HepG2 (cell line): Measurements from ENCODE around the gene GPR6. TPM values are rescaled to one million over a fixed set of nuclear protein-coding genes. Genes with fewer than 3 reads are reported as not detected.

ENCODE experiments used
- ATAC-seq: fragments of 200-7000 bp; cut with Tn5 transposase; 3 replicates; pipeline ENCODE4 v1.9.1; 2020; ENCODE audit warnings: mild to moderate bottlenecking, moderate library complexity
- BruUV-seq: library from RNA; stranded (reverse); fragments of 400-500 nt; replicated peaks from 2 replicates; lab custom pipeline; 2021; lab: Mats Ljungman, UMichigan
- CTCF ChIA-PET: fragments of 300-600 bp; formaldehyde crosslinking; extraction: SDS; loops from one replicate; lab custom pipeline; 2021; ENCODE audit warnings: low total read pairs, inconsistent platforms, low intra/inter-chr PET ratio; lab: Yijun Ruan, JAX
- POLR2A ChIA-PET: fragments of 350-600 bp; sonication (Branson Sonifier 250); formaldehyde crosslinking; loops from one replicate; lab custom pipeline; 2020; ENCODE audit warnings: antibody characterized with exemption, inconsistent platforms; lab: Yijun Ruan, JAX
- DNase-seq: peaks from one replicate; pipeline ENCODE4 v3.0.0-alpha.2; 2015; ENCODE audit warnings: low spot score
- FAIRE-seq: peaks from 3 replicates; lab custom pipeline; 2011; peaks lifted over from hg19 to GRCh38; lab: Jason Lieb, UNC
- H2AFZ ChIP-seq: one replicate; pipeline ENCODE4 v1.6.1; 2011; ENCODE audit warnings: low read length, inconsistent platforms
- H3K27ac ChIP-seq: fragments of 300-600 bp; 3 replicates; pipeline ENCODE4 v1.8.0; 2011; ENCODE audit warnings: mixed run types, mild to moderate bottlenecking, mixed read lengths, low read length, inconsistent platforms; ENCODE audit not compliant: insufficient read depth; ENCODE audit errors: extremely low read length
- H3K27me3 ChIP-seq, 2 experiments: fragments of 200-600 bp in 1 of 2; 2 replicates in 1 of 2; 3 replicates in 1 of 2; pipeline versions ENCODE4 v1.6.0 to v1.8.0; 2011; ENCODE audit warnings: low read length in 2 of 2, mild to moderate bottlenecking in 2 of 2, moderate library complexity in 2 of 2, inconsistent platforms in 1 of 2; ENCODE audit not compliant: insufficient read depth in 2 of 2, control insufficient read depth in 1 of 2
- H3K36me3 ChIP-seq, 2 experiments: fragments of 200-600 bp in 1 of 2; replicated peaks in 1 of 2; 2 replicates in 1 of 2; 3 replicates in 1 of 2; pipeline versions ENCODE4 v1.5.1 to v1.8.0; 2011; ENCODE audit warnings: low read length in 2 of 2, inconsistent platforms in 1 of 2; ENCODE audit not compliant: insufficient read depth in 2 of 2, control insufficient read depth in 1 of 2
- H3K4me1 ChIP-seq: 2 replicates; pipeline ENCODE4 v1.5.1; 2012; ENCODE audit warnings: low read length, inconsistent platforms; ENCODE audit not compliant: insufficient read depth
- H3K4me2 ChIP-seq: 2 replicates; pipeline ENCODE4 v1.6.0; 2011; ENCODE audit warnings: low read depth, low read length, inconsistent platforms
- H3K4me3 ChIP-seq, 3 experiments: fragments of 200-600 bp in 1 of 3; sonication (generic), shearing (Covaris generic) in 1 of 3; replicated peaks in 1 of 3; 2 replicates each; pipeline ENCODE4 v1.5.1; 2011 to 2016; ENCODE audit warnings: low read length in 3 of 3, inconsistent platforms in 2 of 3, low read depth in 2 of 3, mild to moderate bottlenecking in 2 of 3, control low read depth in 1 of 3, mixed read lengths in 1 of 3; ENCODE audit not compliant: insufficient read depth in 1 of 3
- H3K79me2 ChIP-seq: one replicate; pipeline ENCODE4 v1.6.1; 2011; ENCODE audit warnings: low read length, inconsistent platforms; ENCODE audit not compliant: insufficient read depth
- H3K9ac ChIP-seq: 2 replicates; pipeline ENCODE4 v1.6.0; 2011; ENCODE audit warnings: mild to moderate bottlenecking, low read depth, low read length, inconsistent platforms; ENCODE audit not compliant: insufficient read depth
- H3K9me3 ChIP-seq: 2 replicates; pipeline ENCODE4 v1.5.1; 2012; ENCODE audit warnings: mild to moderate bottlenecking, low read length
- H4K20me1 ChIP-seq: 2 replicates; pipeline ENCODE4 v1.6.0; 2011; ENCODE audit warnings: inconsistent platforms, mild to moderate bottlenecking, low read length, moderate library complexity; ENCODE audit not compliant: insufficient read depth
- GATAD2A ChIP-seq: IDR thresholded peaks from 2 replicates; pipeline ENCODE4 v1.6.1; 2016
- GFI1 ChIP-seq: sonication (generic); formaldehyde crosslinking; IDR thresholded peaks from 2 replicates; pipeline ENCODE4 v1.5.0; 2020; ENCODE audit warnings: missing genetic modification reagents, mild to moderate bottlenecking, borderline replicate concordance
- KDM5B ChIP-seq: sonication (generic); formaldehyde crosslinking; IDR thresholded peaks from 2 replicates; pipeline ENCODE4 v1.4.0; 2020; ENCODE audit warnings: missing genetic modification reagents, mild to moderate bottlenecking, borderline replicate concordance
- MEF2D ChIP-seq: sonication (generic); formaldehyde crosslinking; IDR thresholded peaks from 2 replicates; pipeline ENCODE4 v1.5.1; 2020; ENCODE audit warnings: mild to moderate bottlenecking, missing genetic modification reagents
- PHF21A ChIP-seq: sonication (generic); formaldehyde crosslinking; IDR thresholded peaks from 2 replicates; pipeline ENCODE4 v1.5.0; 2020; ENCODE audit warnings: mild to moderate bottlenecking, missing genetic modification reagents
- RNF219 ChIP-seq: sonication (generic); formaldehyde crosslinking; IDR thresholded peaks from 2 replicates; pipeline ENCODE4 v1.5.0; 2020; ENCODE audit warnings: mild to moderate bottlenecking, missing genetic modification reagents
- TP53 ChIP-seq: sonication (generic); formaldehyde crosslinking; conservative IDR thresholded peaks from 2 replicates; pipeline ENCODE4 v1.4.0; 2020; ENCODE audit warnings: missing genetic modification reagents
- ZBTB42 ChIP-seq: sonication (generic); formaldehyde crosslinking; IDR thresholded peaks from 2 replicates; pipeline ENCODE4 v1.5.0; 2020; ENCODE audit warnings: mild to moderate bottlenecking, missing genetic modification reagents
- ZHX2 ChIP-seq, 2 experiments: sonication (generic) in 1 of 2; formaldehyde crosslinking in 1 of 2; IDR thresholded peaks; 2 replicates each; pipeline versions ENCODE4 v1.6.1 to v1.9.0; 2014 to 2022; ENCODE audit warnings: antibody characterized with exemption in 1 of 2, borderline replicate concordance in 1 of 2, inconsistent platforms in 1 of 2, low read depth in 1 of 2, missing genetic modification reagents in 1 of 2
- ZNF354B ChIP-seq: sonication (generic); formaldehyde crosslinking; IDR thresholded peaks from 2 replicates; pipeline ENCODE4 v1.8.0; 2022; ENCODE audit warnings: mild to moderate bottlenecking, missing genetic modification reagents
- ZNF501 ChIP-seq: sonication (generic); formaldehyde crosslinking; IDR thresholded peaks from 2 replicates; pipeline ENCODE4 v1.5.1; 2020; ENCODE audit warnings: mild to moderate bottlenecking, moderate library complexity, missing genetic modification reagents
- ZNF792 ChIP-seq: IDR thresholded peaks from 2 replicates; pipeline ENCODE4 v1.6.1; 2016
- WGBS: methylation state at CpG from one replicate; pipeline ENCODE4 v1.1.6; 2017; ENCODE audit warnings: low lambda C conversion rate; 5-methylcytosine and 5-hydroxymethylcytosine counted together
- in situ Hi-C: cut with HindIII; loops from 2 replicates; pipeline ENCODE4 v1.10.0; 2017; ENCODE audit warnings: low pct_unique_long_range_greater_than_20kb; ENCODE audit not compliant: extremely low pct_ligation_motif_present
- intact Hi-C: fragments of 100-400 bp; cut with micrococcal nuclease; formaldehyde crosslinking; loops from one replicate; pipeline ENCODE4 v1.10.0; 2022; ENCODE audit not compliant: unreplicated experiment
- polyA plus RNA-seq, 8 experiments: library from polyadenylated mRNA; depleted of rRNA in 3 of 8; stranded (reverse) in 7 of 8; unstranded in 1 of 8; fragments of >200 nt; fragmentation: Illumina TruSeq in 4 of 8; extraction: Trizol in 4 of 8; gene quantifications; 2 replicates each; pipeline versions ENCODE4 v1.2.1 to v1.2.3, GENCODE V29; 2011 to 2016; ENCODE audit warnings: low read depth in 4 of 8, missing spikeins in 1 of 8, mixed read lengths in 1 of 8; ENCODE audit not compliant: insufficient read depth in 1 of 8
- total RNA-seq, 5 experiments: library from RNA; depleted of rRNA; stranded (reverse); fragments of >200 nt; fragmentation: Illumina TruSeq; extraction: Trizol; gene quantifications; 2 replicates each; pipeline ENCODE4 v1.2.3, GENCODE V29; 2016; ENCODE audit warnings: low read depth in 1 of 5
- TF ChIP-seq, protein P1 (sequence below): conservative IDR thresholded peaks from 2 replicates; pipeline ENCODE4 v1.6.1; 2018; ENCODE audit warnings: missing genetic modification reagents
- TF ChIP-seq, protein P2 (sequence below), 2 experiments: sonication (generic) in 1 of 2; formaldehyde crosslinking in 1 of 2; IDR thresholded peaks; 2 replicates each; pipeline versions ENCODE4 v1.4.0 to v1.6.1; 2018 to 2020; ENCODE audit warnings: missing genetic modification reagents in 2 of 2, borderline replicate concordance in 1 of 2, low read depth in 1 of 2, mild to moderate bottlenecking in 1 of 2, missing biosample characterization in 1 of 2

The GPR6 gene
- total and polyA plus RNA-seq, 2 of the 13 experiments (the other 11 are each of a cell fraction or from before 2014, with no cell fraction given): not detected

- Histone ChIP-seq H3K27me3 (0 out of 5 replicates have a peak, but pooled peaks cover 2 to 3% of the 10 kb centered on the region in 2 experiments), H3K9ac (no peak overlapping the region), H3K9me3 (no peaks in the 10 kb centered on the region), H4K20me1 (no peaks in the 10 kb centered on the region), H3K27ac (no peak overlapping the region), H3K4me3 (no peak overlapping the region), H3K4me2 (no peak overlapping the region), H2AFZ (no peak overlapping the region), H3K79me2 (no peaks in the 10 kb centered on the region), H3K36me3 (no peaks in the 10 kb centered on the region), H3K4me1 (no peaks in the 10 kb centered on the region)
- FAIRE-seq (no peak), DNase-seq (no peak), ATAC-seq (no peak)
- intact Hi-C loops: no loop called here
- ChIA-PET CTCF (no interaction called here), POLR2A (no interaction called here)
- 6% methylated on average over 5 of the region's 8 CpGs for WGBS
- in situ Hi-C loops: no loop called here
- no TSS peak for BruUV-seq
- TF ChIP-seq, protein P1, sequence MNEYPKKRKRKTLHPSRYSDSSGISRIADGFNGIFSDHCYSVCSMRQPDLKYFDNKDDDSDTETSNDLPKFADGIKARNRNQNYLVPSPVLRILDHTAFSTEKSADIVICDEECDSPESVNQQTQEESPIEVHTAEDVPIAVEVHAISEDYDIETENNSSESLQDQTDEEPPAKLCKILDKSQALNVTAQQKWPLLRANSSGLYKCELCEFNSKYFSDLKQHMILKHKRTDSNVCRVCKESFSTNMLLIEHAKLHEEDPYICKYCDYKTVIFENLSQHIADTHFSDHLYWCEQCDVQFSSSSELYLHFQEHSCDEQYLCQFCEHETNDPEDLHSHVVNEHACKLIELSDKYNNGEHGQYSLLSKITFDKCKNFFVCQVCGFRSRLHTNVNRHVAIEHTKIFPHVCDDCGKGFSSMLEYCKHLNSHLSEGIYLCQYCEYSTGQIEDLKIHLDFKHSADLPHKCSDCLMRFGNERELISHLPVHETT (CRISPR knock-in tag): no peak
- no peak for TF ChIP-seq ZNF501 (CRISPR knock-in tag)
- no peak for TF ChIP-seq KDM5B (CRISPR knock-in tag)
- no peak for TF ChIP-seq ZBTB42
- no peak for TF ChIP-seq ZNF792 (CRISPR knock-in tag)
- no peak for TF ChIP-seq ZHX2 (IDR thresholded peaks at IDR 0.05; ENCODE audit: low read depth)
- no peak for TF ChIP-seq ZHX2 (CRISPR knock-in tag; IDR thresholded peaks at IDR 0.05; ENCODE audit: borderline replicate concordance)
- no peak for TF ChIP-seq ZNF354B
- TF ChIP-seq, protein P2, sequence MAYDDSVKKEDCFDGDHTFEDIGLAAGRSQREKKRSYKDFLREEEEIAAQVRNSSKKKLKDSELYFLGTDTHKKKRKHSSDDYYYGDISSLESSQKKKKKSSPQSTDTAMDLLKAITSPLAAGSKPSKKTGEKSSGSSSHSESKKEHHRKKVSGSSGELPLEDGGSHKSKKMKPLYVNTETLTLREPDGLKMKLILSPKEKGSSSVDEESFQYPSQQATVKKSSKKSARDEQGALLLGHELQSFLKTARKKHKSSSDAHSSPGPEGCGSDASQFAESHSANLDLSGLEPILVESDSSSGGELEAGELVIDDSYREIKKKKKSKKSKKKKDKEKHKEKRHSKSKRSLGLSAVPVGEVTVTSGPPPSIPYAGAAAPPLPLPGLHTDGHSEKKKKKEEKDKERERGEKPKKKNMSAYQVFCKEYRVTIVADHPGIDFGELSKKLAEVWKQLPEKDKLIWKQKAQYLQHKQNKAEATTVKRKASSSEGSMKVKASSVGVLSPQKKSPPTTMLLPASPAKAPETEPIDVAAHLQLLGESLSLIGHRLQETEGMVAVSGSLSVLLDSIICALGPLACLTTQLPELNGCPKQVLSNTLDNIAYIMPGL (CRISPR knock-in tag; IDR thresholded peaks at IDR 0.05; ENCODE audit: borderline replicate concordance in 1 of 2, low read depth in 1 of 2): no peak
- TF ChIP-seq TP53 (CRISPR knock-in tag): no peak
- TF ChIP-seq MEF2D: no peak
- TF ChIP-seq PHF21A (CRISPR knock-in tag): no peak
- TF ChIP-seq GFI1 (CRISPR knock-in tag): no peak
- no peak for TF ChIP-seq RNF219 (CRISPR knock-in tag)
- TF ChIP-seq GATAD2A (CRISPR knock-in tag): no peak
Measured at GRCh38 chr6:109934293-109934692, 43.8 kb upstream of the GPR6 start.
